Activated CD4-positive, CD25-positive, alpha-beta regulatory T cell treated with anti-CD3 and anti-CD28 coated beads, Interleukin-2, amount 50 U/mL, for 16 hours (primary cell): ENCODE measurements around the gene GDF11.

ENCODE experiments used
- DNase-seq: peaks from one replicate; pipeline ENCODE4 v3.0.0-alpha.2; 2020; ENCODE audit warnings: low read depth, low spot score

The GDF11 gene

DNA sequence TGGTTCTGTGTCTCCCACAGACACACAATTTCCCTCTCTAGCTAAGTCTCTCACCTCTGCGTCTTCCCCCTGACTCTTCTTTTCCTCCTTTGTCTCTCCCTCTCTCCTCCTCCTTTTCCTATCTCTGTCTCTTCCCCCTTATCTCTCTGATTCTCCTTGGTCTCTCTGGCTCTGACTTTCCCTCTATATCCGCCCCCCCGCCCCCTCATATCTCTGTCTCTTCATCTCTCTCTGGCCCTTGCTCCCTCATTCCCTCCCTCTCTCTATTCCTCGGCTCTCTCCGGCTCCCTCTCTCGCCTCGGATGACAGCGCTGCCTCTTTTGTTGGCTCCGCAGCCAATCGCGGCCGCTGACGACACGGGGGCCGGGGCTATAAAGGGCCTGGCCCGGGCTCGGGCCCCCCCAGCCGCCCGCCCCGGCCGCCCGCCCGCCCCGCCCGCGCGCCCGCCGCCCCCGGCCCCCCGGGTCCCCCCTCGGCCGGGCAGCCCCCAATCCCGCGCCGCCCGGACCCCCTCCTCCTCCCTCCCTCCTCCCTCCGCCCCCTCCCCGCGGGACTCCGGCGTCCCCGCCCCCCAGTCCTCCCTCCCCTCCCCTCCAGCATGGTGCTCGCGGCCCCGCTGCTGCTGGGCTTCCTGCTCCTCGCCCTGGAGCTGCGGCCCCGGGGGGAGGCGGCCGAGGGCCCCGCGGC, at the start of gene GDF11:
TSS of gene GDF11 (plus strand) at position 404 of the 687 bp plus-strand sequence. CDS start at position 599, 195 bp downstream.
- DNase-seq: peak; percentile 44

DNA sequence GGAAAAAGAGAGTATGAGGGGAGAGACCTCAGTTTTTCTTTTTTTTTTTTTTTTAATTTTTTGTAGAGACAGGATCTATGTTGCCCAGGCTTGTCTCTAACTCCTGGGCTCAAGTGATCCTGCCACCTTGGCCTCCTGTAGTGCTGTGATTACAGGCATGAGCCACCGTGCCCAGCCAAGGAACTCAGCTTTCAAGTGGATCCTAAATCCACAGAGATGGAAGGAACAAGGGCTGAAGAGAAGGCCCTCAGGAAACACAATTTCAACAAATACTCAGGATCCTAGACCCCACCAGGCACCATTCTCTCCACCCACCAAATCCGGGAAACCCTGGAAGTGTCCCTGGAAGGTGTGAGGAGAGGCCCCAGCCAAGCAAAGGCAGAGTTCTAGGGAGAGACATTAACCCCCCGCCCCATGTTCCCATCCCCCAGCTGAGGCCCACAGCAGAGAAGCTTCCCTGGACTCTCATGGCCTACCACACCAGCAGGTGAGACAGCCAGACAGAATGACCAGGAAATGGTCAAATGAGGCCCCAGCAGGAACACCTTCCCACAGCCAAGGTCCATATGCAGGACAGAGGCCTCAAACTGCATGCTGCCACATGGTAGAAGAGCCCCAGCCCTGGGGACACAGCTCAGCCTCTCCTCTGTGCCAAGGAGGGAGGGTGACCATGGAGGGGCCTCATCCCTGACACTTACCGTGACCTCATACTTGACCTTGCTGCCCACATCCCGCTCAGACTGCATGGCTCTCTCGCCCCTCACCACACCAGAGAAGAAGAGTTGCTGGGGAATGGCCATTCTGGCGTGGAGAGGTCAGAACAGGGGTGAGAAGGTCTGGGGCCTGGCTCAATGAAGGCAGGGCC, 49.4 kb upstream of the GDF11 start:
- no peak for DNase-seq

DNA sequence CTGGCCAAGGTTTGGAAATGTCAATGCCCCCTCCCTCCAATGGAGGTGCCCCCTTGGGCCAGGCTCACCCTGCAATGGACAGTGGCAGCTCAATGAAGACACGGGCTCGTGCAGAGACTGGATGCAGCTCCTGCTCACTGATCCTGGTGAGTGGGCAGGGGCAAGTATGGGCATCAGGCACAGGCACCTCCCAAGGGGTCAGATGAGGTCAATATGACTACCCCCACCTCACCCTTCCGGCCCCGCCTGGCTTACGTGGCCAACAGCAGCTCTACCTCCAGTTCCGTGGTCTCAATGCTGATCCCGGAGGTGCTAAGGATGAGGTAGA, 48.8 kb upstream of the GDF11 start:
- no peak for DNase-seq

DNA sequence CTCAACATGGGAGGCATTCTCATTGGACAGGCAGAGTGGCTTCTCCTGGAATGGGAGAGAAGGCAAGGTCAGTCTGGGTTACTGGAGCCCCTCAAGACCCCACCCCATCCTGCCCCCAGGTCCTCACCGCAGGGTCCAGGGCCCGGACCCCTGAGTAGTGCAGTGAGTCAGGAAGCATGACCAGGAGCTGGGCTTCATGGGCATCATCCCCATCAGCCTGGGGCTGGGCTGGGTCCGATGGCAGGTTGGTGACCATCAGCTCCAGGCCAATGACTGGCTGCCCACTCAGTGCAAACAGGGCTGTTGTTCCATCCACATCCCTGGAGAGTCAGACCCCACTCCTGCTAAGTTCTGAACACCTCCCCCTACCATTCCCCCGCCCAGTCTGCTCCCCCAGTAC, 48.3 kb upstream of the GDF11 start:
- no peak for DNase-seq

DNA sequence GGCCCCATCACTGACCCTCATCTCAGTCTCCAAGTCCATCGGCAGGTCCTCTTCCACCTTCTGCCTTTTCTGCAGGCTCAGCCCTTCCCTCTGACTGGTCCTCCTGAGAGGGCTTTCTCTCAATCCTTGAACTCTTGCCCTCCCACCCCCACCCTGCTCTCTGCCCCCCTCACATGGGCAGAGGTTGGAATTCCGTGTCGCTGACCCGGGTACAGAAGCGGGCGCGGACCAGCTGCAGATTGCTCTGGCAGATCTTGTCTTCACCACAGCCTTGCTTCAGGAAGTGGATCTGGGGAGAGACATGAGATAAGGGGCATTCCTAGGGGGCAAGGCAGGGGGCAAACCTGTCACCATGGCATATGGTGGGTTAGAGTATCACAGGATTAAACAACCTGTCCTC, 47.6 kb upstream of the GDF11 start:
- no peak for DNase-seq

DNA sequence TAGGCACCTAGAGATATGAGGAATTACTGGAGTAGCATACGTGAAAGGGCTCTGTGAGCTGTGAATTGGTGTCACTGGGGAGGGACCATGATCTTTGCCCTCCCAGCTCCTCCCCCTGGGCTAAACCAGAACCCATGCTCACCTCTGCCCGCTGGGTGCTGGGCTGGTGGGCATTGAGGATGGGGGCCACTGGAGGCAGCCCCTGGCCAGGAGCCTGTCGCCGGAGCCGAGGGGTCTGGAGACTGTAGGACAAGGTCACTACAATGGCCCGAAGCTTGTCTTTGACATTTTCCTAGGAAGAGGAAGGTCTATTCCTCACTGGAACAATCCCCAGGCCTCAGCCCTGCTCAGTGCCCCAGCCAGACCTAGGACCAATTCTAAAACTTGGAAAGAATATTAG, 46.8 kb upstream of the GDF11 start:
- no peak for DNase-seq

DNA sequence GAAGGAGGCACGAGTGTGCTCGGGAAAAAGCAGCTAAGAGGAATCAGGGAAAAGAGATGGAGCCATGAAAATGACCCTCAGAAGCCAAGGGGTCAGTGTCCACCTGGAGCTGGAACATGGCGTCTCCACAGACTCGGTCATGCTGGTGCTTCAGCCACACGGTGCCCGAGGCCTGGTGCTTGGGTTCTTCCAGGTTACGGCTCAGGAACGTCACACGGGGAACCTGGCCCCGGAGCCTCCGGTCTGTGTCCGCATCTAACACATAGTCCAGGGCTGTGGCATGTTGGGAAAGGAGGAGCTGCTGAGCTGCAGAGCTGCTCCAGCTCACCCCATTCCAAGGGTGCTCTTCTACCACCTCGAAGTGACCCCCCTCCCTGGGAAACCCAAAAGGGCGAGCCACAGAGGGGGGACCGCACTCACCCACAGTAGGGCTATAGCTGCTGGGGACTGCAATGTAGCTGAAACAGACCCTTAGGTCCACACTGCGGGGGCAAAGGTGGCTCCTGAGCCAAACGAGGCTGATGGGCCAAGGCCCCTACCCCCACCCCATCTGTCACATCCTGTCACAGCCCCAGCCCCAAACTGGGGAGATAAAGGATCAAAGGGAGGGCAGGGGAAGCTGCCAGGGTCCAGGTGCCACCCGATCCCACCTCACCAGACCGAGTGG, 46.0 kb upstream of the GDF11 start:
- no peak for DNase-seq

DNA sequence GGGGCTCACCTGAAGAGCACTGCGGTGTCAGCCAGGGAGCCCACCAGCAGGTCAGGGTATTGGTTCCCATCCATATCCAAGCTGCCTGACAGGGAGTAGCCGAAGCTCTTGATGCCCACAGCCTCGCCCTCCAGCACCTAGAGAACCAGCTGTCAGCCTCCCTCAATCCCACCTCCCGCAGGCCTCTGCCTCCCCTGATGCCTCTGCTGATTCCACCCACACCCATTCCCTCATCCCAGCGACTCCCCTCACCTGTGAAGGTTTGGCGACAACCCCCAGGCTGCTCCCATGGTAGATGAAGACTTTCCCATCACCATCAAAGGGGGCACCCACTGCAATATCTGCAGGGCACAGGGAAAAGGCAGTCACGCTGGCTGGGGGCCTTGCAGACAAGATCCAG, 45.2 kb upstream of the GDF11 start:
- no peak for DNase-seq

DNA sequence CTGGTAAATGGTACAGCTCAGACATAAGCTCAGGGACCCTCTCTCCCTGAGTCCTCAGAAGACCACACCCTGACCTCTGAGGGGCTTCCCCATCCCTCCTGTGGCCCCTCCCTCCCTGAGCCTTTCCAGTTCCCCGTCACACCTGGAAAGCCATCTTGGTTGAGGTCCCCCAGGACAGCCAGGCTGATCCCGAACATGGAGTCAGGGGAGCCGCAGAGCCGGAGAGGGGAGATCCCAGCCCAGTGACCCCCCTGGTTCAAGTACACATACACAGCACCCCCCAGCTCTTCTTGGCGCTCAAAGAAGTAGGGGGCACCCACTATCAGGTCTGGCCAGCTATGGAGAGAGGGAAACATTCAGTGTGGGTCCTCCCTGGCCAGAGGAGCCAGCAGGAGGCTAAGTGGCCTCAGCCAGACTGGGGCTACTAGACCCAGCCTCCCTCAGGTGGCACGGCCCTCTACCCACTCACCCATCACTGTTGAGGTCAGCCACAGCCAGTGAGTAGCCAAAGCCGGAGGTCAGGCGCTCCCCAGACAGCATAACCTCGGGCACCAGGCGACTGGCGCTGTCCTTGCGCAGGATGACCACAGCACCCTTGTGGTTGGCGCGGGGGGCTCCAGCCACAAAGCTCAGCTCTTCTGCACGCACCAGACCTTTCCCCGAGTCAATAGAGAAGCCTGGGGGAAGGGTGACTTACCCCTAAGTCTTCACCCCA, 44.5 kb upstream of the GDF11 start:
- DNase-seq: no peak

DNA sequence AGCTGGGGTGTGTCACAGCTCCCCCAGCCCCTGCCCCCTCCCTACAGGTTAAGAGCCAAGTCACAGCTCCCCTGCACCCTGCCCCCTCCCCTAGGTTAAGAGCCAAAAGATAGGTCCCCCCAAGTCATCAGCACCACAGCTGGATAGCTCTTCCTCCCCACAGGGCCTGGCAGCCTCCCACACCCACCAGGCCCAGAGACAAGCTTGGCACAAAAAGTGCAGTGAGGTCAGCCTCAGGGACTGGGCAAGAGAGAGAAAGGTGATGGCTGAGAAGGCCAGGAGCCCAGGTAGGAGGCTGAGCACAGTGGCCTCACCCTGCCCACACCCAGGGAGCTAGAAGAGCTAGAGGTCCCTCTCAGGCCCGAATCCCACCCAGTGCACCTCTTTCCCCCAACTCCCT, 44.0 kb upstream of the GDF11 start:
- no peak for DNase-seq

DNA sequence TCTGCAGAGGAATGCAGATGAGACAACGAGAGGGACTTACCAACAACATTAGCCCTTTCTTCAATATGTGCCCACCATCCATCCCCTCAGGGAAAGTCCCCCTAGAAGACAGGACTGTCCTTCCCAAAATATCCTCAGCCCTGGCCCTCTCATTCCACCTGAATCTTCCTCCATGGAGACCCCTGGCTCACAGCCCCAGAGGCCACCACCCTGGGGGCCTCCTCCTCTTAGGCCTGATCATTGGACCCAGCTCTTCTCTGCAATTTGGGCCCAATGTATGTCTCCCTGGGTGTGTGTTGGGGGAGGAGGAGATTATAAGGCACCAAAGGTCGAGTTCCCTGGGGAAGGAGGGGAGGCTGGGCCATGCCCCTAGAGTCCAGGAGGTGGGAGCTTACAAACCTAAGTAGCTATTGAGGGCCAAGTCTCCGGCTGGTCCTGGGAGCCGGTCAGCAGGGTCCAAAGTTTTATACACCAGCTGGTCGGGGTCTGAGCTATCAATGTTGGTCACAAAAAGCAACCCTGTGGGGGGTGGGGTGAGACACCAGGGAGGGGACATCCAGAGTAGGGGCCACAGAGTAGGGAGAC, 43.4 kb upstream of the GDF11 start:
- no peak for DNase-seq

DNA sequence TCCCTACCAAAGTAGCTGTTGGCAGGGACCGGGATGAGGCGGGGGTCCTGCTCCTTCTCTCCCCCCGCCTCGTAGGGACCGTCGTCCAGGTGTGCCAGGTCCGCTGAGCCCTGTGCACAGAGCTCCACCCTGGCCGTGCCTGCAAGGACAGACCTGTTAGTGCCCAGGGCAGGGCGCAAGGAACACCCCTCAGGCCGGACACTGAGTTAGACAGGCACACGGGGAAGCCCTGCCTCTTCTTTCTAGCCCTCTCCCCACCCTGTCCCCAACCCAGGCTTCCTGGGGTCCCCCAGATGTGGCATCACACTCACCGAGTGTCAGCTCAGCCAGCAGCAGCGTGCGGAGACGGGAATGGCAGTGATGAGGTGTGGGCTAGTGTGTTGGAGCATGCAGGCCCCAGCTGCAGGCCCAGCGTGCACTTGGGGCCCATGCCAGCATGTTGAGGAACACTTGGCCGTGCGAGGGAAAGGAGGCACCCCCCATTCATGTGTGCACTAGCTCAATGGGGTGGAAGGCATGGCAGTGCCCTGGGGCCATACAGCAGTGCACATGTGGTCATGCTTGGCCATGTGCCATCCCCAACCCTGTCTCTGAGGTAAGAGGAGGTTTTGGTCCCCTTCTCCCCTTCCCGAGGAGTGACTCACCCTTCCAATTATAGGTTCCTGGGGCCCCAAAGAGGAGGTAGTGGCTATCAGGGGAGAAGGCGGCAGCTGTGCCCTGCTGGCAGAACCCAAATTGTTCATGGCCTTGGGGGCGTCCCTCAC, 42.5 kb upstream of the GDF11 start:
- DNase-seq: no peak

DNA sequence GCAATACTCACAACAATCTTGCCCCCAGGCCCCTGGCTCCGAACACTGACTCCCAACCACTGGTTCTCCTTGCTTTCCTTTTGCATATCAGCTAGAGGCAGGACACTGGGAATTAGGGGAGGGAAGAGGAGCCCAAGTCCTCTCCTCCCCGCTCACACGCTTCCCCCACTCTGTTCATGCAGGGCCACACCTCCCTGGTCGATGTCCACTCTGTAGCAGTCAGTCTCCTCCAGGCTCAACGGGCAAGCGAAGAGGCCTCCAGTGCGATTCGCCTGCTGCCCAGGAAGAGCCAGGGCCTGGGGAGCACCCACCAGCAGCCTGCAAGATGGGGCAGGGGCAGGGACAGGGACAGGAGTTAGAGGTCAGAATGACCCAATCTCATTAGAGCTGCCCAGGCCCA, 40.1 kb upstream of the GDF11 start:
- no peak for DNase-seq

DNA sequence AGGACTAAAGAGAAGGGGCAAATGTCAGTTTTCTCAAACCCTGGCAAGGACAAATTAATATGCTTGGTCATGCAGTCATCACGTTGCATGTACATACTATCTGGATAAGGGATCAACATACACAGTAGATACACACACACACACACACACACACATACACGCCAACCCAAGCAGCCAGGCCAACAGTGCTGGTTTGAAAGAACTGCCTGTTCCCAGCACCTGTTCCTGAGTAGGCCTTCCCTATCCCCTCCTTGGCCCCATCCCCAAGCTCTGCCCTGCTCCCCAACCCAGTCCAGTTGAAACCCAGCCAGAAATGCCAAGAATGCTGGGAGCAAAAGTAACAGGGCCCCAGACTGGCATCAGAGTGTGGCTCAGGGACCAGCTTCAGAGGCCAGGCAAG, 39.6 kb upstream of the GDF11 start:
- DNase-seq: no peak

DNA sequence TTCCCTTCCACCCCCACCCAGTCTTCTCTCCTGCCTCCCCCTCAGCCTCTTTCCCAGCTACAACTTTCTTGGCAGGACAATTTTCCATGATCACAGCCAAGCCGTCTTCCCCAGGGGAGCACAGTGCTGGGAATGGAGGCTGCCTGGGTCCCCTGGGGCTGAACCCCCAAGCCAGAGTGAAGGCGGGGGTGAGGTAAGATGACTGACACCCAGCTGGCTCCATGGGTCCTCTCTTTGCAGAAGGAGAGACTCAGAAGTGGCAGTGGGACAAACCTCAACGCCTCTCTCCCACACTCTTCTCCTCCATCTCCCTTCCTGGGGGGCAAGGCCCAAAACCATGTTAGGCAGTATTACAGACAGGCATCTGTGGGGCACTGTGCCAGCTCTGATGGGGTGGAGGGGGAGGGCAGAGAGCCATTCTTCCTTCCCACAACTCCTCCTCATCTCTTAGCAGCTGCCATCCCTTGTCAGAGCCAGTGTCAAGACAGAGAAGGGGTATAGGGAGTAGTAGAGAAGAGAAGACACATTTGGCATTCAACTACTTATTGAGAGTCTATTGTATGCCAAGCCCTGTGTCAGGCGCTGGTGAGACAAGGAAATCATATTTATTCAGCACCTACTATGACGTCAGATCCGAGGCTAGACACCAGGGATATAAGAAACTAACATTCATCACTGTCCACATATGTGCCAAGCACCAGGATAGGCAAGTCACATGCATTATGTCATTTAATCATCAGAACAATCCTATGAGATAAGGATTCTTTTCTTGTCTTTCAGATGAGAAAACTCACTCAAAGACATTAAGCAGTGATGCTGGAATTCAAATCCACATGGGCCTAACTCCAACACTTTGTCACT, 38.8 kb upstream of the GDF11 start:
- no peak for DNase-seq

DNA sequence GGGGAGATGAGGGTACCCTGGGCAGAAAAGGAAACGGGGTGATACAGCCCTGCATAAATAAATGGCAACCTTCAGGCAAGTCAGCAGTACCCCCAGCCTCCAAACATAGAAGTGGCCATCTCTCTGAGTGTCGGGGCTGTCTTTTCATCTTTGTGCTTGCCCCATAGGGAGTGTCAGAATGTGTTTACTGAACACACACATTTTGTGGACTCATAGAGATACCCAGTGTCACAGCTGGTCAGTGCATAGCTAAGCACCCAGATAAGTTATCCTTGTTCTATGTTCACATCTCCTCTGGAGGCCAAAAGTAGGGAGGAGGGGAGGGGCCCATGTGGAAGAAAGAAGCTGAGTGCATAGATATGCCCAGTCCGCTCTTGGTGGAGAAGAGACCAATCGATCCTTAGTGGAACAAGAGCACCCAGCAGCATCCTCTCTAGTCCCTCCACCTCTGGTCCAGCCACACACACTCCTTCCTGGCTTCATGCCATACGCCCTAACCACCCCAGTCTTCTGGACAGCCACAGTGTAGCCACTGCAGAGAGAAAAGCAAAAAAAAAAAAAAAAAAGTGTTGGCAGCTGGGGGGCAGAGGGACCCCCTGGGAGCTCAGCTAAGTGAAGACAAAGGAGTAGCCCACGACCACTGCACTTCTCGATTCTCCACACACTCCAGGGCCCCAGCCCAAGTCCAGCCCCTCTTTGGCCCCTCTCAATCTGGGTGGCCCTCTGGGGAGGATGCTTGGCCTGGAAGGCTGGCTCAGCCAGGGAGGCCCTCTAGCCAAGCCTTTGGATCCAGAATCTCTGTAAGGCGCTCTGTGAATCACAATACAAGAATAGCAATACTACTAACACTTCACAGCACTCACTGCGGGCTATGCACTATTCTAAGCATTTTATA, 37.9 kb upstream of the GDF11 start:
- DNase-seq: no peak

DNA sequence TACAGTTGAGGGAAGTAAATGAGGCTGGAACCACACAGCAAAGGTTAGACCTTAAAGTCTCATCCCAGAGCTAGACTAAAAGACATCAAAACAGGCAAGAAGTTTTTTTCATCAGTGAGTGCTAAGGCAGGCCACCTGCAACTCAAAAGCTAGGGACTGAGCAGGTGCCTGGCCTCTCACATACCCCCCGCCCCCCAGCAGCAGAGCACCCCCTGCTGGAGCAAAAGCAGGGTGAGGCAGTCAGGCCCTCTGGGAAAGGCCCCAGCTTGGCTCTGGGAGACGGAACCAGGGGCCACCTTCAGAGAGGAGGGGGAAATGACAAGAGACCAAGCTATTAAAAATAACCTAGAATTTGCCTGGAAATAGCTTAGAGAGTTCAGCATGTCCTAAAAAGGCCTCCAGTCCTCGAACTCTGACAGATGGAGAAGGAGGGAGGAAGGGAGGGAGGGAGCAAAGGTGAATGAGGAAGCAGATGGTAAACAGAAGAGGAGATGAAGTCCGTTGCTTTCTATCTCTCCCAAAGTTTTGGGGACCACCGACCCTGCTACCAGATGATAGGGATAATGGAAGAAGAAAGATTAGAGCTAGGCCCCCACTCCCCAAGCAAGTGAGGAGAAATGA, 37.0 kb upstream of the GDF11 start:
- no peak for DNase-seq

DNA sequence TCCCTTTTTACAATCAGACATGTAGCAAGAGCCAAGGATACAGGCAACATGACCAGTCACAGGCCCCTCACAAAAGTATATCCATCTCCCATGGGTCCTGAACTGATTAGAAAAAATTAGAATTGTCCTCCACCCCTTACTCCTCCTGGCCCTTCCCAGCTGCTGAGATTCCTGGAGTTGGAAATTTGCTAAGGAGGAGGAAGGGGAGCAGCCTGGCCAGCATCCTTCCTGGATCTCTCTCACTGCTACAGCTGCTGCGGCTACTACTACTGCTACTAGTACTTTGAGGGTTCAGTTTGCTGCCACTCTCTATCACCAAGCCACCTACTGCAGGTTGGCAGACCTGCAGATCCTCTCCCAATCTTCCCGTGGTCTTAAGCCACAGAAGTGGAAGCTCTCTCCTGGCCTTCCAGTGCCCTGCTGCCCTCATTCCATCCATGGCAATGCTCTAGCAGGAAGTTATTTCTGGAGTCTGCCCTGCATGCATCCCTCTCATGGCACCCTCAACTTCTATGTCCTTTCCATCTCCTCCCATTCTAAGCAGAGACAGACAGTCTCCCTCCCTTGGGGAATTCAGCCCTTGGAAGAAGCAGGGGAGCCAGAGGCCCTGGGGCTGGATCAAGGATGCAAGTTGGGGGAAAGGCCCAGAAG, 36.2 kb upstream of the GDF11 start:
- no peak for DNase-seq
